ENCODE results near the gene FNBP1L. TPM values are rescaled to one million over a fixed set of nuclear protein-coding genes. Genes with fewer than 3 reads are reported as not detected.

FNBP1L gene
- total and polyA plus RNA-seq, 2 donors (not counting 1 experiment from before 2014, with no cell fraction given) = 0.86 to 5.4 TPM

DNA sequence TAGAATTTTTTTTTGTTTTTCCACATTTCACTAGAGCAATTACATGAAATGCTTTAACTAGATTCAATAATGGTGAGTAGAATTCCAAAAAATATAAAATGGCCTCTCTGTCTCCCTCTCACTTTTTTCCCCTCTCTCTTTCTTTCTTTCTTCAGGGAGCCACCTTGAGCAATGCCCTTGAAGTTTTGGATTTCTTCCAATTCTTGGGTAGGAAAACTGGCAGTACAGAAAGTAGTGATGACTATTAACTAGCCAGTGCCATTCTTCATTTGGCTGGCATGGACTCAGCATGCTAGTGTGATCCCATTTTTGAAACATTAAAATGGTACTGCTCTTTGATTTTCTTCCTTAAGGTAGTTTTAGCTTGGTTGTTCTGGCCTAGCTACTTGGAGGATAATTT lies 4.5 kb upstream of the FNBP1L start:
- Mint-ChIP-seq H3K4me3 (no peak overlapping the region), H3K9me3 (ENCODE audit: insufficient read depth) (no peaks in the 10 kb centered on the region), H3K27ac (no peak overlapping the region), H3K27me3 (peaks cover 14% of the 10 kb centered on the region), H3K4me1 (peaks cover 12% of the 10 kb centered on the region)
- intact Hi-C loops (cut with micrococcal nuclease) = no loop called here
- TF ChIP-seq EZH2 (IDR thresholded peaks at IDR 0.05; ENCODE audit: borderline replicate concordance, insufficient read depth, low read depth, low read length, poor library complexity, severe bottlenecking) = no peak
- TF ChIP-seq, protein P1, sequence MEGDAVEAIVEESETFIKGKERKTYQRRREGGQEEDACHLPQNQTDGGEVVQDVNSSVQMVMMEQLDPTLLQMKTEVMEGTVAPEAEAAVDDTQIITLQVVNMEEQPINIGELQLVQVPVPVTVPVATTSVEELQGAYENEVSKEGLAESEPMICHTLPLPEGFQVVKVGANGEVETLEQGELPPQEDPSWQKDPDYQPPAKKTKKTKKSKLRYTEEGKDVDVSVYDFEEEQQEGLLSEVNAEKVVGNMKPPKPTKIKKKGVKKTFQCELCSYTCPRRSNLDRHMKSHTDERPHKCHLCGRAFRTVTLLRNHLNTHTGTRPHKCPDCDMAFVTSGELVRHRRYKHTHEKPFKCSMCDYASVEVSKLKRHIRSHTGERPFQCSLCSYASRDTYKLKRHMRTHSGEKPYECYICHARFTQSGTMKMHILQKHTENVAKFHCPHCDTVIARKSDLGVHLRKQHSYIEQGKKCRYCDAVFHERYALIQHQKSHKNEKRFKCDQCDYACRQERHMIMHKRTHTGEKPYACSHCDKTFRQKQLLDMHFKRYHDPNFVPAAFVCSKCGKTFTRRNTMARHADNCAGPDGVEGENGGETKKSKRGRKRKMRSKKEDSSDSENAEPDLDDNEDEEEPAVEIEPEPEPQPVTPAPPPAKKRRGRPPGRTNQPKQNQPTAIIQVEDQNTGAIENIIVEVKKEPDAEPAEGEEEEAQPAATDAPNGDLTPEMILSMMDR (IDR thresholded peaks at IDR 0.05) = no peak
- peaks cover 0 to 4% (median 0%) of the 10 kb centered on the region in 4 experiments for H3K27me3 ChIP-seq (replicated peaks in 1 of 4; ENCODE audit: control extremely low read depth in 1 of 4, control insufficient read depth in 3 of 4, insufficient read depth in 4 of 4, low read length in 3 of 4)
- ChIA-PET CTCF (interaction anchor here (0.7 kb wide), 1 partner anchor 401 kb away, joined by 4 read pairs; no protein-coding TSS in a partner anchor), POLR2A (no interaction called here)
- H3K9me3 ChIP-seq (ENCODE audit: control extremely low read depth in 1 of 3, control insufficient read depth in 2 of 3, insufficient read depth in 1 of 3, low read length in 2 of 3) = no peaks in the 10 kb centered on the region
- peaks cover 6 to 10% of the 10 kb centered on the region in 2 donors for H3K4me1 ChIP-seq (ENCODE audit: control insufficient read depth in 2 of 2, insufficient read depth in 2 of 2, low read length in 2 of 2)
- H3K79me2 ChIP-seq (ENCODE audit: control insufficient read depth, insufficient read depth, low read length) = no peaks in the 10 kb centered on the region
- ATAC-seq (ENCODE audit: low read depth) = no peak
- H3K4me3 ChIP-seq (ENCODE audit: control extremely low read depth in 1 of 5, extremely low read depth in 1 of 5, insufficient read depth in 1 of 5, low read depth in 2 of 5, low read length in 4 of 5) = no peak overlapping the region
- H4K20me1 ChIP-seq (ENCODE audit: control insufficient read depth, insufficient read depth, low read length, poor library complexity, severe bottlenecking) = no peaks in the 10 kb centered on the region
- no peak overlapping the region for H3K4me2 ChIP-seq (replicated peaks; ENCODE audit: low read depth, low read length, poor library complexity, severe bottlenecking)
- H2AFZ ChIP-seq (ENCODE audit: insufficient read depth, low read depth, low read length, poor library complexity, severe bottlenecking) = no peak overlapping the region
- no peak for DNase-seq
- no peaks in the 10 kb centered on the region for H3K36me3 ChIP-seq (replicated peaks in 1 of 2; ENCODE audit: control extremely low read depth in 1 of 2, control insufficient read depth in 1 of 2, extremely low read depth in 1 of 2, insufficient read depth in 2 of 2, low read length in 1 of 2)
- no peak overlapping the region for H3K9ac ChIP-seq (ENCODE audit: low read length)
- no peak overlapping the region for H3K27ac ChIP-seq (ENCODE audit: low read length in 2 of 2)

DNA sequence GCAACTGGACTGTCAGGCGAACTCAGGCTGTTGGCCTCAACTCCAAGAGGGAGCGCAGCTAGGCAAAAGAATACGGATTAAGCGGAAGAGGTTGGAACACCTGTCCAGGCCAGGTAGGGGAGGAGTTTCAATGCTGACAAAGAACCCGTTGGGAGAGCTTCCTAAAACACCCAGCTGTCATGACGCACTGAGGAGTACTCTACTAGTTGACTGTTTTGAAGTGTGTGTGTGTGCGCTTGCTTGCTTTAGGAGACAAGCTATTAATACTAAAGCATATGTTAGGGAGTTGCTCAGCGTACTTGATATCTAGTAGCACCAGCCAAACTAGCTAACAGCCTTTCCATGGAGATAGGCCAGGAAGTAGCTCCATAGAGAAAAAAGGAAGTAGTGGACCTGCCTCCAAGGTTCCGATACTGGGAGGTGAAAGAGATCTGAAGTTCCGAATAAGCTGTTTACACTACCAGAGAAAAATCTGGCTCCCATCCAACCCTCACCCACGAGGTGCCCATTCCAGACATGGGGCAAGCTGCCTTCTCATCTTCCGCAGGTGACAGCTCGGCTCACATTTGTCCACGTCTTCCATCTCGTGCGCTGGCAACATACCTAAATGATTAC lies 974 bp upstream of the FNBP1L start:
- Mint-ChIP-seq H3K27me3 (peaks cover 20% of the 10 kb centered on the region), H3K9me3 (ENCODE audit: insufficient read depth) (no peaks in the 10 kb centered on the region), H3K27ac (peak overlapping the region; percentile 53), H3K4me1 (peaks cover 27% of the 10 kb centered on the region), H3K4me3 (peak overlapping the region; percentile 98)
- TF ChIP-seq EZH2 (IDR thresholded peaks at IDR 0.05; ENCODE audit: borderline replicate concordance, insufficient read depth, low read depth, low read length, poor library complexity, severe bottlenecking) = no peak
- TF ChIP-seq, protein P1 (IDR thresholded peaks at IDR 0.05) = no peak
- H3K27me3 ChIP-seq (replicated peaks in 1 of 4; ENCODE audit: control extremely low read depth in 1 of 4, control insufficient read depth in 3 of 4, insufficient read depth in 4 of 4, low read length in 3 of 4) = peaks cover 0 to 7% (median 3%) of the 10 kb centered on the region in 4 experiments
- no peaks in the 10 kb centered on the region for H4K20me1 ChIP-seq (ENCODE audit: control insufficient read depth, insufficient read depth, low read length, poor library complexity, severe bottlenecking)
- WGBS (ENCODE audit: insufficient coverage) = 53% methylated on average over 7 of the region's 16 CpGs
- H3K9me3 ChIP-seq (ENCODE audit: control extremely low read depth in 1 of 3, control insufficient read depth in 2 of 3, insufficient read depth in 1 of 3, low read length in 2 of 3) = no peaks in the 10 kb centered on the region
- DNase-seq (peak; percentile 40), ATAC-seq (ENCODE audit: low read depth) (no peak)
- H3K4me2 ChIP-seq (replicated peaks; ENCODE audit: low read depth, low read length, poor library complexity, severe bottlenecking) = peak overlapping the region; percentile 99
- POLR2A ChIA-PET = no interaction called here
- peak overlapping the region; percentile 91 for H3K9ac ChIP-seq (ENCODE audit: low read length)
- H3K36me3 ChIP-seq (replicated peaks in 1 of 2; ENCODE audit: control extremely low read depth in 1 of 2, control insufficient read depth in 1 of 2, extremely low read depth in 1 of 2, insufficient read depth in 2 of 2, low read length in 1 of 2) = no peaks in the 10 kb centered on the region
- CTCF ChIA-PET = interaction anchor here (0.9 to 3.4 kb wide), 8 partner anchors 8 to 399 kb away, joined by 3 to 24 read pairs (median 4); no protein-coding TSS in a partner anchor
- H3K4me1 ChIP-seq (ENCODE audit: control insufficient read depth in 2 of 2, insufficient read depth in 2 of 2, low read length in 2 of 2) = peaks cover 18 to 20% of the 10 kb centered on the region in 2 donors
- peak overlapping the region; percentile 32 to 92 (median 80) for H3K4me3 ChIP-seq (ENCODE audit: control extremely low read depth in 1 of 5, extremely low read depth in 1 of 5, insufficient read depth in 1 of 5, low read depth in 2 of 5, low read length in 4 of 5)
- peak overlapping the region; percentile 99 for H2AFZ ChIP-seq (ENCODE audit: insufficient read depth, low read depth, low read length, poor library complexity, severe bottlenecking)
- H3K27ac ChIP-seq (ENCODE audit: low read length in 2 of 2) = no peak overlapping the region
- H3K79me2 ChIP-seq (ENCODE audit: control insufficient read depth, insufficient read depth, low read length) = peaks cover 29% of the 10 kb centered on the region
- intact Hi-C loops (cut with micrococcal nuclease) = loop anchor here (5.0 kb wide), 2 partner anchors 235 to 265 kb away; partner anchors contain the start of genes BCAR3, CCDC18 and TMED5
